NCI-H69 (cell line): ENCODE measurements around the gene LACRT.
A peak's percentile ranks its signal among the peaks of the same experiment; 100 is the strongest.
"Not testable (repeated sequence)": the region's sequence is repeated elsewhere in the genome, so short reads cannot be mapped to it uniquely, and the experiment has no call there.

Experiments
- DNase-seq: peaks from one replicate; lab custom pipeline; 2025; lab: John Stamatoyannopoulos, UW

The LACRT gene, protein sequence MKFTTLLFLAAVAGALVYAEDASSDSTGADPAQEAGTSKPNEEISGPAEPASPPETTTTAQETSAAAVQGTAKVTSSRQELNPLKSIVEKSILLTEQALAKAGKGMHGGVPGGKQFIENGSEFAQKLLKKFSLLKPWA

DNA sequence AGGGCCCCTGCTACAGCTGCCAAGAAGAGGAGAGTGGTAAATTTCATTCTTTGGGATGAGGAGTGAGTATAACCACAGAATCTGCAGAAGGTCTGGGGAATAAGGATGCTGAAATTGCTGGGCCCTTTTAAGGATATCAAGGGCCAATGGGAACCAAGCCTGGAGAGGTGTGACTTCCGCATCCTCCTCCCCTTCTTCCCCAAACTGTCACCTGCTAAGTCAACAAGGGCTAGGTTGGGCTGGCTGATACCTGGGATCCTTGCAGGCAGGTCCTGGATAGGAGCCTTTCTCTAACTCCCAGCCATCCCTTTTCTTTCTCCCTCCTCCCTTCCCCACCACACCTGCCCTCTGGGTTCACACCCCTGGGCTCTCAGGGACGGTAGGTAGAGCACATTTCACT lies at the start of gene LACRT:
Gene LACRT (minus strand): TSS at position 101 of the 400 bp plus-strand sequence. CDS start 54 bp downstream, at position 47.
- no peak for DNase-seq

DNA sequence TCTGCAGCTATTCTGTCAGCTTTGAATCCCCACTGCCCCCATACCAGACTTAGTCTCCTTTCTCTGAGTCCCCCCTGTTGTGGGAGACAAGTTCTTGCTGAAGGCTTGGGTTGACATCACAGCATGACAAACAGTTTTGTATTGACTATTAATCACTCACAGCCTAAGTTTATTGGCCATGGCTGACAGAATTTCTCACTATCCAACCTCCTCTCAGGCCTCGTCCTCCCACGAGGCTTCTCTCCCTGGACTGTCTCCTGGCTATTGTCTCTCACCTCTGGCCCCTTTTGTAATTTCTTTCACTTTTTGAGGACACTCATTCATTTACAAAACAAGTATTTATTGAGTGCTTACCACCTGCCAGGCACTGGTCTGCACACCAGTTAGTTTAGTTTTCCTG lies 48.7 kb upstream of the LACRT start:
- no peak for DNase-seq

- DNase-seq = no peak
Observed at GRCh38 chr12:54682674-54683073, 48.0 kb upstream of the LACRT start.

- peak; percentile 16 for DNase-seq
Observed at GRCh38 chr12:54680374-54680773, 45.7 kb upstream of the LACRT start.

DNA sequence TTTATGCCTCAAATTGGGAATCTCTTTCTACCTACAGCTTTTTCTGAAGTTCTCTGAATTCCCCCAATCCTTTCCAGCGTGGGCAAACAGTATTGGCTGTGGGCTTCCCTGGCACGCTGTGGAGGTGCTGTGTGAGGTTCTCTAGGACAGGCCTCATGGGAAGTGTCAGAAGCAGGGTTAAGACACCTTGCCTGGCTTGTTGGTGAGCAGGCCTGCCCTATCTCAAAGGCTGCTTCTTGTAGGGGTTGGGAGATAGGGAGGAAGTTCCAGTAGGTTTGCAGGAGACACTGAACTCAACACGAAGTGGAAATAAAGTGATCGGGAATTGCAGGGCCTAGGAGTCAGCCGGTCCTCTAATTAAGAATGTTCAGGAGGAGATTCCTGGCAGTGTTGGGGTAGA lies 43.4 kb upstream of the LACRT start:
- no peak for DNase-seq

DNA sequence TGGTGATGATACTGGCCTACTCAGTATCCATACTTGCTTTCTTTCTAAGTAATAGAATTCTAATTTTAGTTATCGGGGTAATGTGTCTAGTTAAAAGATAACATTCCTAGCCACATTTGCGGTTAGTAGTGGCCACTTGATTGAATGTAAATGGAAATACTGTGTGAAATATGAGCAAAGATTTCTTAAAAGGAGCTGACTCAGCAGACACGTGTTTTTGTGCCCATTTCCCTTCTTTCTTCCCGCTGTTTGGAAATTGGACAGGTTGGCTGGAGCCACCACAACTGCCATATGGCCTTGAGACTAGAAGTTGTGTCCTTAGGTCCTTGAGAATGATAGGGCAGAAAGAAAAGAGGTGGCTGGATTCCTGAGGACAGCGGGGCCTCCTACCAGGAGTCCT lies 33.2 kb upstream of the LACRT start:
- DNase-seq = no peak

DNA sequence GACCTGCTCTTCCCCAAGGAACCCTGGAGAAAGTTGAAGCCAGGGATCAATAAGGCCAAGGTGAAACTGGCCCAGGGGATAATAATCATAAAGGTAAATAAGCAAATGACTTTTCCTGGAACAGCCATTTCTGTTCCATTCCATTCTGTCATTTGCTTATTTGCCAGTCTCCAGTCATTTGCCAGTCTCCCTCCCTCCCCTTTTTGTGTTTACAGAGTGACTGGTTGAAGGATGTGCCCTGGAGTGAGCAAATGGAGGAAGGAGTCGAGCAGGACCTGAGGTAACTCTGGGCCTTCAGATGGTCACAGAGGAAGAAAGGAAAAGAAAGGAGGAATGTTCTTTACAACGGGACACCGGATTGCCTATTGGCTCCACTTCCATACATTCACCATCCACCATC lies 31.3 kb upstream of the LACRT start:
- no peak for DNase-seq

- DNase-seq = not testable (repeated sequence)
Observed at GRCh38 chr12:54665022-54665635, 30.4 kb upstream of the LACRT start.

DNA sequence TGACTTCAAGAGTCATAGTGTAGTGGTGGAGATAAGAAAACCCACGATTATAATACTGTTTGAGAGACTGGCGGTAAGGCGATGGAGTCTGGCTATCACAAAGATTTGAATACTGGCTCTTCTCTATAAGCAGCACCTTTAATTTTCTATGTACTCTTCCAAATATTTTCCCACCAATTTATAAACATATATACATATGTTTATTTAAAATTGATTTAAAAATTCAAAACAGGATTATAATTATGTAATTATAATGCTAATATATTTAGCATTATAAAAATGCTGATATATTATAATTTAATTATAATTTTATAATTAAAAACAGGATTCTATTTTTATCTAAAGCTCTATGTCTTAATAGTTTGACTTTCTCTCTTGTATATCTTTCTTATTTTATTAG lies 28.9 kb upstream of the LACRT start:
- no peak for DNase-seq

- no peak for DNase-seq
Observed at GRCh38 chr12:54662026-54662425, 27.3 kb upstream of the LACRT start.

DNA sequence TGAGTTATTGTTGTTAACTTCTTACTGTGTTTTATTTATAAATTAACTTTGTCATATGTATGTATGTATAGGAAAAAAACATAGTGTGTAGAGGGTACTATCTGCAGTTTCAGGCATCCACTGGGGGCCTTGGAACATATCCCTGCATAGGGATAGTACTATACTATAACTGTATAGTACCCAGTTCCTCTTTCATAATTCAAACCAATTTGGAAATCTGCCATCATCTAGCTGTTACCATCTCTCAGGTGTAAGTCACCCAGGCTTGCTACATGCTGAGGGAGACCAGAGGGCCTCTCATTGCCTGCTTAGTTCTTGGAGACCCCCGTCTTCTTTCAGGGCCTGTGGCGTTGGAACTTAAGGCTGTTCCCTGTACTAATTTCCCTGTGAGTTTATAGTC lies 26.4 kb upstream of the LACRT start:
- DNase-seq = no peak

DNA sequence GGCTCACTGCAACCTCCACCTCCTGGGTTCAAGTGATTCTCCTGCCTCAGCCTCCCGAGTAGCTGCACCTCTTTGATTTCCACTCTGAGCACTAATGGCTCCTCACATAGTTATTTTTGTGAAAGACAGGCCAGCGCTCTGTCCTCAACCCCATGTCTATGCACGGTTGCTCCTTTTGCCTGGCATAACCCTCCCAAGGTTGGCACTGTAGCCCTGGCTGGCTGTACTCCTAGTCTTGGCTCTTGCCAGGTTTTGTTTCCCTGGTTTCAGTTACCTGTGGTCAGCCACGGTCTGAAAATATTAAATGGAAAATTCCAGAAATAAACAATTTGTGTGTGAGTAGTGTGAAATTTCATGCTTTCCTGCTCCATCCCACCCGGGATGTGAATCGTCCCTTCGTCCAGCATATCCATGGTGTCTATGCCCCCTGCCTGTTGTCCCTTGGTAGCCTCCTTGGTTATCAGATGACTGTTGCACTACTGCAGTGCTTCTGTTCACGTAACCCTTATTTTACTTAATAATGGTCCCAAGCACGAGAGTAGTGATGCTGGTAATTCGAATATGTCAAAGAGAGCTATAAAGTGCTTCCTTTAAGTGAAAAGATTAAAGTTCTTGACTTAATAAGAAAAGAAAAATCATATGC lies 25.7 kb upstream of the LACRT start:
- no peak for DNase-seq

DNA sequence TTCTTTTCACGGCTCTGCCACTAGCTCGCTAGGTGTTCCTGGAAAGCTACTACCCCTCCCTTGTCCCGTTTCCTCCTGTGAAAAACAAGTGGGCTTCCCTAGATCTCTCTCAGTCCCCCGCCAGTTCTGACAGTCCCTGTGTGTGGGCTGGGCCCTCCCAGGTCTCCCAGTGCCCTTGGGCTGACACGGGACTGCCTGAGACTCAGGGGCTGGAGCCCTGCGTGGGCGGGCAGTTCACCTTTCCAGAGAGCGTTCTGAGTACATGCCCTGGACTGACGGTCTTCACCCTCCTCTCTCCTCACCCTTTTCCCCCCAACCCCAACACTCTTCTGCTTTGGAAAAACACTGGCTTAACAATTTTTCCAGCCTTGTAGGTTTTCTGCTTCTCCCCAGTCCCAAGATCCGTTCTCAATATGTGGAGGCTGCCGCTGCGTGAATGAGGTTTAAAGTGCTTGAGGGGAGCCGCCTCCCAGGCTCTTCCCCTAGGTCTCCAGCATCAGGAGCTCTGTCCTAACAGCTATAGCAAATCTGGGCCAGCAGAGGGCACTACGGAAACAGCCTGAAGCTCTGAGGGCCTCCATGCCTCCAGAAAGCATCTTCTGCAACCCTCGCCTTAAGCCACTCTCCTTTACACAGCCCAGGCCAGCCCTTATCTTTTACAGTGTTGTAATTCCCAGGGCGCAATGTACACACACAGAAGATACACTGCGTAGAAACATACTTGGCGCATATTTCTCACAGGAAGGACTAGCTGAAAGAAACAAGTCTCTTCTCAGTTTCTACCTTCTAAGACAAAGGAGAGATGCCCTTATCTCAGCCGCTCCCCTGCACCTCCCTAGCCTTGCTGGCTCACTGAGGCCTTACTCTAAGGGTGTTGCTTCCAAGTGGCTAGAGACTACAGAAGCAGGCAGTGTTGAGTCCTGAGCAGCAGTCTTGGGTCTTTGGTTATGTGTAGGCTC lies 23.9 kb upstream of the LACRT start:
- peak; percentile 35 for DNase-seq

GRCh38 chr12:54657105-54657607 lies 22.5 kb upstream of the LACRT start:
- no peak for DNase-seq

DNA sequence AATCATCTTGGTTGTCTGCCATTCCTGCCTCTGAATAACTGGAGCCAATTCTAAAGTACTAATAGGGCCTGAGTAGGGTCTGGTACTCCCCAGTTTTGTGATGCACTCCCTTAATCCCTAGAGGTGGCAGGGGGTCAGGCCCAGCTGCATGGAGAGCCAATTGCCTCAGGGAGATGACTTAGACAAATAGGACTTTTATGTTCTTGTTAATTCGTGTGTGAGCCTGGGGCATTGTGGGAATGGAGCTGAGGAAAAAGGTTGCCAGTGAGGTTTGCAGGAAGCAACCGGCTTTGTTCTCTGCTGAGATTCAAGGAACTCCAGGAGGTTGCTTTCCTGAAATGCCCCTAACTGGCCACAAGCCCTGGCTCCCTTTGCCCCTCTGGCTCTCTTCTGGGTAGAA lies 20.2 kb upstream of the LACRT start:
- DNase-seq = no peak

DNA sequence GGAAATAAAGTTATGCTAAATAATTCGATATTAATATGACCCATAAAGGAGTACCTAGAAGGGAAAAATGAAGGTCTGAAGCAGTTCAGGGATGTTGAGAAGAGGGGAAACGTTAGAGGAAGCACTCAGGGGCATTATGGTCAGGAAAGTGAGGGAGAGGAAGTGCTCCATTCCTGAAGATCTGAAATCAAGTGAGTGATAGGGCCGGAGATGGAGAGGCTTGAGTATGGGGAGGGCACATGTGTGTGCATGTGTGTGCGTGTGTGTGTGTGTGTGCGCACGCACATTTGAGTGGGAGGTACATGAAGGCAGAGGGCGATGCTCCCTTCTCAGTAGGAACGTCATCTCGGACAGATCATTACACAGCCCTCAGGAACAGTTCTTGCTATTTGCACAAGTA lies 18.3 kb upstream of the LACRT start:
- no peak for DNase-seq

DNA sequence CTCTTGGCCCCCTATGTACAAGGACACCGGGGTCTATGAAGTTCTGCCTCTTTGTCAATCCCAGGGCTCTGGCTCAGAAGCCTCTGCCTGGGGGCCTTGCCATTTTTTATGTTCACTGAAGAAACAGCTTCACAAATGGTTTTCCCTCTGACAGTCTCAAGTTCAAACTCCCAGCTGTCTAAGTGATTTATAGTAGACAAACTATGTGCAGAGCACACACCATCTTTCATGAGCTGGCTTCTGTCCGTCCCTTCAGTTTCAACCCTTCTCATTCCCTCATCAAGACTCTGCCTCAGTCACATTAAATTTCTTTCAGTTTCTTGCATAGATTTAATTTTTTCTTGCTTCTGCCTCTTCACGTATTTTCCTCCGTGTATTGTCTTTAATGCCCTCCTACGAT lies 16.2 kb upstream of the LACRT start:
- DNase-seq = no peak

- no peak for DNase-seq
Observed at GRCh38 chr12:54650409-54650808, 15.7 kb upstream of the LACRT start.

DNA sequence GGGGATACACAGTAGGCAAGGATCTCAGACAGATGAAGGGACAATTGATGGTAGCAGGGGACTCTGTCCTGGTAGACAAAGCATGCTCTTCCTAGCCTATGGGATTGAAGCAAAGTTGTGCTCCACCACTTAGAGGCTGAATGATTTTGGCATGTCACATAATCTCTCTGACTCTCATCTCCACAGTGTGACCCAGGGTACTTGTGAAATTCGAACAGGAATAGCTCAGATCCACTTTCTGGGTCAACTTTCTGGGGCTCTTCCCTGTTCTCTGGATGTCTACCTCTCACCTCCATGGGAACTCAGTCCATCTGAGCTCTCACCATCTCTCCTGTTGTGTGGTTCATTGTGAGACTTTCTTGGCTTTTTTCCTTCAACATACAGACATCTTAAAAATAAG lies 15.1 kb upstream of the LACRT start:
- DNase-seq = no peak

DNA sequence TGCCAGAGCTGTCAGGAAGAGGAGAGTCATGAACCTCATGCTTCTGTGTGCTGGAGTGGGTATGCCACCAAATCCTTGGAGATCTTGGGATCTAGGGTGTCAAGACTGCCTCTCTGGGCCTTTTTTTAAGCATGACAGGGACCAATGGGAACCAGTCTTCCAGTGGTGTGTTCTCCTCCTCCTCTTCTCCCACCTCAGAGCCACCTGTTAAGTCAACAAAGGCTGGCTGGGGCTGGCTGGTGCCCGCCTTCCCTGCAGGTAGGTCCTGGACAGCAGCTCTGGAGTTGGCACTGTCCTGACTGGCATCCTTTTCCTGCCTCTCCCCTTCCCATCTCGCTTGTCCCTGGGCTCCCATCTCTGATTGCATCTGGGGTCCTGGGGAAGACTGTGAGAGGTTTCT lies 13.6 kb upstream of the LACRT start, which contains the start of gene DCD:
Gene DCD (minus strand): TSS at position 101 of the 400 bp plus-strand sequence. CDS start 62 bp downstream, at position 39.
- DNase-seq = no peak

GRCh38 chr12:54641554-54641953 lies 6.9 kb upstream of the LACRT start:
- DNase-seq = no peak

DNA sequence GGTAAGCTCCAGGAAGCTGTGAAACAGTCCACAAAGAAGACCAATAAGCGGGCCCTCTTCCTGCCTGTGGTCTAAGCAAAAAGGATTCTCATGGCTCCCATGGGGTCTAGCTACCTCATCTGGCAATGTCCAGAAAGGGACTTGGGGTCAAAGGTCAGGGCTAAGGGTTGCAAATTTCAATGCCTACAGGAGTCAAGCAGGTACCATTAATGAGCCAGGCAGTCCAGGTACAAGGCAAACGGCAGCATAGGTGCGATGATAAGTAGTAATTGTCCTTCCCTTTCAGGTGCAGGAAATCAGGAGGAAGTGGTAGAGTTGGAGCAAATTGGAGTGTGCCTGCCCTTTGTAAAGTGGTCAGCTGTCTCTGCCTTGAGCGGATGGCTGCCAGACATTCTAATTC lies 6.4 kb upstream of the LACRT start:
- no peak for DNase-seq
